ENCODE data around the gene PDE1C.

Gene PDE1C

DNA sequence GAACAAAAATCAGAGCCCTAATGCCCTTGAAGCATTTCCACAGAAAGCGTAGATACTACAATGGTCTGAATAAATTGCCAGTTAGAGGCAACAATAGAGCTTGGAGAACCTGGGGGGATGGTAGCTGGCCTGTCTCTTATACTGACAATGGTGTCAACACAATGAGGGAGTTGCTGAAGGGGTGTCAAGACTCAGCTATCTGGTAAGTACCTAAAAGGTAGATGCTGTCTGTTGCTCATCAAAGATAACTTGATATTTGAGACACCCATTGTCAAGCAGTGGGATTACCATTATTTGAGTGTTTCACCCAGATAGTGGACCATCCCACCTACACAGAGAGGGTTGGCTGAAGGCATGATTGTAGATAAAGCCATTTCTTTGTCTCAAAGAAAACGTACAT lies 72.8 kb downstream of the PDE1C start:
- TF ChIP-seq POLR2AphosphoS5 (IDR thresholded peaks at IDR 0.05; ENCODE audit: low read depth, low read length) (no peak), FOXP2 (optimal IDR thresholded peaks at IDR 0.05; ENCODE audit: borderline replicate concordance, extremely low read depth, extremely low read length, insufficient read depth) (no peak), TAF1 (IDR thresholded peaks at IDR 0.05; ENCODE audit: borderline replicate concordance, insufficient read depth, low read length) (no peak), SIN3A (IDR thresholded peaks at IDR 0.05; ENCODE audit: borderline replicate concordance, insufficient read depth, low read length) (no peak)
- TF ChIP-seq, protein P1, sequence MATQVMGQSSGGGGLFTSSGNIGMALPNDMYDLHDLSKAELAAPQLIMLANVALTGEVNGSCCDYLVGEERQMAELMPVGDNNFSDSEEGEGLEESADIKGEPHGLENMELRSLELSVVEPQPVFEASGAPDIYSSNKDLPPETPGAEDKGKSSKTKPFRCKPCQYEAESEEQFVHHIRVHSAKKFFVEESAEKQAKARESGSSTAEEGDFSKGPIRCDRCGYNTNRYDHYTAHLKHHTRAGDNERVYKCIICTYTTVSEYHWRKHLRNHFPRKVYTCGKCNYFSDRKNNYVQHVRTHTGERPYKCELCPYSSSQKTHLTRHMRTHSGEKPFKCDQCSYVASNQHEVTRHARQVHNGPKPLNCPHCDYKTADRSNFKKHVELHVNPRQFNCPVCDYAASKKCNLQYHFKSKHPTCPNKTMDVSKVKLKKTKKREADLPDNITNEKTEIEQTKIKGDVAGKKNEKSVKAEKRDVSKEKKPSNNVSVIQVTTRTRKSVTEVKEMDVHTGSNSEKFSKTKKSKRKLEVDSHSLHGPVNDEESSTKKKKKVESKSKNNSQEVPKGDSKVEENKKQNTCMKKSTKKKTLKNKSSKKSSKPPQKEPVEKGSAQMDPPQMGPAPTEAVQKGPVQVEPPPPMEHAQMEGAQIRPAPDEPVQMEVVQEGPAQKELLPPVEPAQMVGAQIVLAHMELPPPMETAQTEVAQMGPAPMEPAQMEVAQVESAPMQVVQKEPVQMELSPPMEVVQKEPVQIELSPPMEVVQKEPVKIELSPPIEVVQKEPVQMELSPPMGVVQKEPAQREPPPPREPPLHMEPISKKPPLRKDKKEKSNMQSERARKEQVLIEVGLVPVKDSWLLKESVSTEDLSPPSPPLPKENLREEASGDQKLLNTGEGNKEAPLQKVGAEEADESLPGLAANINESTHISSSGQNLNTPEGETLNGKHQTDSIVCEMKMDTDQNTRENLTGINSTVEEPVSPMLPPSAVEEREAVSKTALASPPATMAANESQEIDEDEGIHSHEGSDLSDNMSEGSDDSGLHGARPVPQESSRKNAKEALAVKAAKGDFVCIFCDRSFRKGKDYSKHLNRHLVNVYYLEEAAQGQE (IDR thresholded peaks at IDR 0.05; ENCODE audit: insufficient read depth in 1 of 2, low read depth in 2 of 2, low read length in 2 of 2): no peak

DNA sequence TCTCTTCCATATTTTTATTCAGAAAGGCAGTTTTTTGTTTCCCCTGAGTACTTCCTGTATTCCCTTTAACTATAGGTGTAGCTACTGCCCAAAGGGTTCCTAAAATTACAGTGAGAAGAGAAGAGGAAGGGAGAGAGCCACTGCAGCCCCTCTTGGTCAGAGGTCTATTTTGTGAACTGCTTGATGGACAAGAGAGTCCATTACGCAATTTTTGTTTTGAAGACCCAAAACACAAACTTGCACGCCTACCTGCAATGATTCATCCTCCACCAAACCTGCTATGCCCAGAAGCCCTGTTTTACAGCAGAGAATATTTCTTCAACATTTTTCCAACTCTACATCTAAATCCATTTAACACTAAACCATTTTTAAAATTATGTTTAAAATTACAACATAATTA lies 75.1 kb downstream of the PDE1C start:
- TF ChIP-seq POLR2AphosphoS5 (IDR thresholded peaks at IDR 0.05; ENCODE audit: low read depth, low read length) (no peak), FOXP2 (optimal IDR thresholded peaks at IDR 0.05; ENCODE audit: borderline replicate concordance, extremely low read depth, extremely low read length, insufficient read depth) (no peak), TAF1 (IDR thresholded peaks at IDR 0.05; ENCODE audit: borderline replicate concordance, insufficient read depth, low read length) (no peak), SIN3A (IDR thresholded peaks at IDR 0.05; ENCODE audit: borderline replicate concordance, insufficient read depth, low read length) (no peak)
- TF ChIP-seq, protein P1 (IDR thresholded peaks at IDR 0.05; ENCODE audit: insufficient read depth in 1 of 2, low read depth in 2 of 2, low read length in 2 of 2): no peak

DNA sequence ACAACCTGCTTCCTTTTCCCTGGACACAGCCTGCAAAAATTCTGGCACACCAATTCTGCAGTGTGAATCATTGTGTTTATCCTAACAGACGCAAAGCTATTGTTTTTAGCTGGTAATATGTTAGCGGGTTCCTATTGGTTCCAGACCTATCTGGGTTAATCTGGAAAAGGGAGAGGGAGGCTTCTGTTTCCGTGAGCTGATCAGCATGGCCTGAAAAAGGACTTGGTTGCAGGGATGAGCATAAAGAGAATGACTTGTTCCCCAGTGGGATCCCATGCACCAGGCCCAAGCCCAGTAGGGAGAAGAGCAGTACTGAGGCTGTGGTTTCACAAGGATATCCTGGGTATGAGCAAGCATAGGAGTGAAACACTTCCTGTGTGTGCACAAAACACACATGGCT lies 78.4 kb downstream of the PDE1C start:
- no peak for TF ChIP-seq TAF1 (IDR thresholded peaks at IDR 0.05; ENCODE audit: borderline replicate concordance, insufficient read depth, low read length)
- TF ChIP-seq, protein P1 (IDR thresholded peaks at IDR 0.05; ENCODE audit: insufficient read depth in 1 of 2, low read depth in 2 of 2, low read length in 2 of 2): no peak
- no peak for TF ChIP-seq SIN3A (IDR thresholded peaks at IDR 0.05; ENCODE audit: borderline replicate concordance, insufficient read depth, low read length)

DNA sequence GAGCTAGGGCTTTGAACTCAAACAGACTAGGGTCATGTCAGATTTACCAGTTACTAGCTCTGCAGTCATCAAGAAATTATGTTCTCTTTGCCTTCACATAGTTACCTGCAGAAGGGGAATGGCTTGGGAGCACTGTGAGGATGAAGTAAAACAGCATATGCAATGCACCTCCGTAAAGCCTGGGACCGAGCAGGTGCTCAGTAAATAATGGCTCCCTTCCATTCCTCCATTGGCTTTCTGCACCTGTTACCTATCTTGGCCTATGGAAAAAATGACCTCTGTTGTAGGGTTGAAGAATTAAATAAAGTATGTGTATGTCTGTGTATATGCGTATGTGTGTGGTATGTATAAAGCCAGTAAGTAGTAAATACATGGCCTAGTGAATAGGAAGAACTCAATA lies 78.8 kb downstream of the PDE1C start:
- TF ChIP-seq SIN3A (IDR thresholded peaks at IDR 0.05; ENCODE audit: borderline replicate concordance, insufficient read depth, low read length) (no peak), POLR2AphosphoS5 (IDR thresholded peaks at IDR 0.05; ENCODE audit: low read depth, low read length) (no peak), TAF1 (IDR thresholded peaks at IDR 0.05; ENCODE audit: borderline replicate concordance, insufficient read depth, low read length) (no peak), FOXP2 (optimal IDR thresholded peaks at IDR 0.05; ENCODE audit: borderline replicate concordance, extremely low read depth, extremely low read length, insufficient read depth) (no peak)
- TF ChIP-seq, protein P1 (IDR thresholded peaks at IDR 0.05; ENCODE audit: insufficient read depth in 1 of 2, low read depth in 2 of 2, low read length in 2 of 2): no peak

DNA sequence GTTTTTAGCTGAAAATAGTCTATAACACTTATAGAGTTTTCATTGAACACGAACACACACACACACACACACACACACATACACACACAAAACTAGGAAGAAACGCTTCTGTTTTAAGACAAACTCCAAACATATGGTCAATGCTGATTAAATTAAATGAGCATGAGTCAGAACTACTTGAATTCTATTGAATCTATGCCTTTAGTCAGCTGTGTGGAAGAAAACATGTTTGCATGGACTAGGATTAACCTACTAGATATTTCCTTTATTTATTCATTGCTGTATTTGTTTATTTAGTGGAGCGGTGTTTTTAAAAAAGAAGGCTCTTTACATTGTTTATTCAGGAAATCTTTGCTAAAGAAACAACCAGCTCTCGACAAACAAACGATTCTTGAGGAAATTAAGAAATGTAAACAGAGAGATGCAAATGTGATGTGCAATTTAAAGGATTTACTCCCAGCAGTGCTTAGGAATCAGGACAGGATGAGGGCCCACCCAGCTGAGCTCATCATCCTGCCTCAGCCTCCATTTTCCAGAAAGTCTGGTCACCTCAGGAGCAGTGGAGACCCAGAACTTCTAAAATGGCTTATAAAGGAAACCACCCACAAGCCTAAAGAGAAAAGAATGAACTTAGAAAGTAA lies 83.2 kb downstream of the PDE1C start:
- TF ChIP-seq, protein P1 (IDR thresholded peaks at IDR 0.05; ENCODE audit: insufficient read depth in 1 of 2, low read depth in 2 of 2, low read length in 2 of 2): no peak
- TF ChIP-seq TAF1 (IDR thresholded peaks at IDR 0.05; ENCODE audit: borderline replicate concordance, insufficient read depth, low read length): no peak
- no peak for TF ChIP-seq SIN3A (IDR thresholded peaks at IDR 0.05; ENCODE audit: borderline replicate concordance, insufficient read depth, low read length)
- TF ChIP-seq FOXP2 (optimal IDR thresholded peaks at IDR 0.05; ENCODE audit: borderline replicate concordance, extremely low read depth, extremely low read length, insufficient read depth): no peak
- no peak for TF ChIP-seq POLR2AphosphoS5 (IDR thresholded peaks at IDR 0.05; ENCODE audit: low read depth, low read length)
